HL-60/S4 treated with retinoic acid at 250 ng/mL for 4 days and 3 days (cell line): ENCODE results near the gene PPP4R1.

Experiments
- in situ Hi-C: fragments of 300-500 bp; cut with MboI; formaldehyde crosslinking; loops from 2 replicates; pipeline ENCODE4 v1.7.0; 2022; ENCODE audit warnings: low sequenced_read_pairs

The PPP4R1 gene

GRCh38 chr18:9597609-9598008, 16.8 kb downstream of the PPP4R1 start:
- in situ Hi-C loops: no loop called here

GRCh38 chr18:9596843-9597526, 17.4 kb downstream of the PPP4R1 start:
- in situ Hi-C loops: no loop called here

GRCh38 chr18:9596226-9596625, 18.1 kb downstream of the PPP4R1 start:
- in situ Hi-C loops: no loop called here

DNA sequence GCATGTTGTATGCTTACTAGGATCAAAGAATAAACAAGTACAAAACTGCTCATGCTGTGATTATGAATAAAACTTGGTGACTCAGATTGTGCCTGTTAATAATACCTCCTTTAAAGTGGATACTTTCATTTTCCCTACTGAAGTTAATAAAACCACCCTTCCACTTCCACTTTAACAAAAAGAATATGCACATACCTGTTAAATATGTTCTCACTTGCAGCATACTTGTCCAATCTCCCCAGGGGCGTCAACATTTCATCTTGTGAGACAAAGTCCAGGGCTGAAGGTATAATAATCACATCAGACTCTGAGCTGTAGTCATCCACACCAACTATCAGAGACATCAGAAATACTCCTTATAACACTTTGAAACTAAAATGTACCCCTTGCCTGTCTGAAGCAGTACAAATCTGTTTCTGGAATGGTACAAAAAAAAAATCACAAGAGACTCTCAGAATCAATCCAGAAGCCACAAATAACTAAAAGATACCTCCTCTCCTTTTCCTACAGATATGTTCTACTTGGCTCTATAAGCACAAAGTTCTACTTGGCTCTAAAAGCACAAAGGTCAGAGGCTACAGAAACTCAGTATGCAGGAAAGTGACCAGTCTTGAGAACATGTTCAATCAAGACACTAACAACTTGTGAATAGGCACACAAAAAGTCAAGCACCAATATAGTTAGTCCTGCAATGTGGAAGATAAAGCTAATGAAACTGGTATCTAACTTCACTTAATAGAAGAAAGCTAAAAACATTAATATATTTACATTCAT, 19.3 kb downstream of the PPP4R1 start:
- in situ Hi-C loops: no loop called here

GRCh38 chr18:9587924-9588323, 26.4 kb downstream of the PPP4R1 start:
- in situ Hi-C loops: no loop called here

DNA sequence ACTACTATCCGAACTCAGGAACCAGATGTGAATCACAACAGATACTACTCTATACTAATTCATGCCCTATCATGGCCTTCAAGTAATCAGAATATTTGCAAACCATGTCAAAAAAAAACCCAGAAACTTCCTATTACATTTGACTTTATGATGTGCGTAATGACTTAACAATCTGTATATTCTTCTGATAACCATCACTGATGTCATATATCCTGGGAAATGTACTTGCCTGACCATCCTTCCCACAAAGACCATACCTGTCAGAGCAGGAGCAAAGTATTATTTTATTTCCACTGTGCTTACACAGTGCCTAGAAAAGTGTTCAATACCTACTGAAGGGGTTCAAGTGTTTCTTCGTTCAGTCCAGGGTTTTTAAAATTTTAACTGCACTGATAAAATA, 27.5 kb downstream of the PPP4R1 start:
- in situ Hi-C loops: no loop called here

- in situ Hi-C loops: no loop called here
Observed at GRCh38 chr18:9581667-9582066, 32.7 kb downstream of the PPP4R1 start.

GRCh38 chr18:9578306-9578705, 36.1 kb downstream of the PPP4R1 start:
- in situ Hi-C loops: no loop called here

GRCh38 chr18:9577361-9577760, 37.0 kb downstream of the PPP4R1 start:
- in situ Hi-C loops: no loop called here

GRCh38 chr18:9575558-9575957, 38.8 kb downstream of the PPP4R1 start:
- in situ Hi-C loops: no loop called here

DNA sequence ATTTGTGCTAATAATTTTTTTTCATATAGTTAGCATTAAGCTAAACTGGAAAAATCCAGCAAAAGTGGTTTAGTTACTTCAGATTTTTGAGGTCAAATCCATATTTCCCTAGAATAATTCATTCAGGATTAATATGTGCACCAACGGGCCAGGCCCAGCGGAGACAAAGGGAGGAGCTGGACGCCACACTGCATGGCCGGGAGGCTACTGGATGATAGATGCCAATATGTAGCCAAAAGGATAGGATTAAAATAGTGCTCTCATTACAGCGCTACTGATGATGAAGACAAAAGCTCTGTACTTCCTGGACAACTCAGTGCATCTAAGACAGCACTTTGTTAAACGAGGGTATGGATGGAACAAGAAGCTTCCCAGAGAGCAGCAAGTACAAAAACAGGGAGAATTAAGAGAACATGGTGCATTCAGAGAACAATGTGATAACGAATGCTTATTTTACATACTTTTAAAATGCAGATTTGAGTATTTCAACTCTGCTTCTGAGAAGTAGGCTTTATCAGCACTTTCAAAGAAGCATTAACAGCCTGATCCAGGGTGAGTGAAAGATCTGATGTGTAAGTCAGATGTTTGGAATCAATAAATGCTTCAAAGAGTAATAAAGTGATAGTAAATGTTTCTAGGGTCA, 39.8 kb downstream of the PPP4R1 start:
- in situ Hi-C loops: loop anchor here (25.0 kb wide), 1 partner anchor 938 kb away; no protein-coding TSS in a partner anchor

- in situ Hi-C loops: loop anchor here (25.0 kb wide), 1 partner anchor 941 kb away; no protein-coding TSS in a partner anchor
Observed at GRCh38 chr18:9571546-9571945, 42.8 kb downstream of the PPP4R1 start.

DNA sequence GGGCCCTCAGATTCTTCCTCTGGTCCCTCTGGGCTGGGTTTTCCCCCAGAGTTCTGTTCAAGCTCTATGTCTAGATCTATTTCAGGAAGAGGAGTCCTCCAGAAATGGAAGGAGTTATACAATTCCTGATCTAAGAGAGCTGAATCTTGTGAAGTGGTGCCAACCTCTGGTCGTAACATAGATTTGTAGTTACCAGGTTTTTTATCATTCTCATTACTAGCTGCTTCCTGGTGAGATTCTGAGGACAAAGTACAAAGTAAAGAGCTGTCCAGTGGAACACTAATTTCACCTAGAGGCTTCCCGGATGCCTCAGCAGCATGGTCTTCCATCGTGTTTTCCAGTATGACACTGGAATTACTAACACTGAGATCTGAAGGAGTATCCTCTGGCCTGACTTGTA, 44.1 kb downstream of the PPP4R1 start:
- in situ Hi-C loops: loop anchor here (25.0 kb wide), 1 partner anchor 942 kb away; no protein-coding TSS in a partner anchor

DNA sequence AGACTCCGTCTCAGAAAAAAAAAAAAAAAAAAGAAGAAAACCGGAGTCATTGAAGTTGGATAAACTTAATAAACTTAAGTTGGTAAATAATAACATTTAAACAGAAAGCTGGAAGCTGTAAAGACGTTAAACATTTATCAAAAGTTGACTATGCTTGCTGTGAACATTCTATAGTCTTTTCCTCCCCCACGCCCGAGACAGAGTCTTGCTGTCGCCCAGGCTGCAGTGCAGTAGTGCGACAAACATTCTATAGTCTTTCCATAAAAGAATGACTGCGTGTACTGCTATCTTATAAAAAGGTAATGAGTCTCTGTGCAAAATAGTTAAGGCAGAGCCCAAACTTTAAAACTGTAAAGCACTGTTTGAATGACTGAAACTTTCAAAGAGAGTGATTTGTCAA, 45.2 kb downstream of the PPP4R1 start:
- in situ Hi-C loops: loop anchor here (25.0 kb wide), 1 partner anchor 943 kb away; no protein-coding TSS in a partner anchor

DNA sequence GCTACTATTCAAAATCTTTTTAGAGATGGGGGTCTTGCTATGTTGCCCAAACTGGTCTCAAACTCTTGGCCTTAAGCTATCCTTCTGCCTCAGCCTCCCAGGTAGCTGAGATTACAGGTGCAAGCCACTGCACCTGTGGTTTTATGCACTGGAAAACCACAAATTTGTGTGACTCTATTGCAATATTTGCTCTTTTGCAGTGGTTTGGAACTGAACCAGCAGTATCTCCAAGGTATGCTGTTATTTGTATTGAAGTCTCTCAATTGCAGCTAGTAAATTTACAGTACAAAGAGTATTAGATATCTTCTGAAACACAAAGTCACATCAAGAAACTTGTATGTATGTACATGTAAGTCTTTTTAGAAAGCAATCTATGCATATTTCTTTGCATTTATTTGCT, 46.2 kb downstream of the PPP4R1 start:
- in situ Hi-C loops: loop anchor here (25.0 kb wide), 1 partner anchor 944 kb away; no protein-coding TSS in a partner anchor

- in situ Hi-C loops: loop anchor here (25.0 kb wide), 1 partner anchor 947 kb away; no protein-coding TSS in a partner anchor
Observed at GRCh38 chr18:9565407-9565806, 49.0 kb downstream of the PPP4R1 start.

- in situ Hi-C loops: loop anchor here (25.0 kb wide), 1 partner anchor 949 kb away; no protein-coding TSS in a partner anchor
Observed at GRCh38 chr18:9563331-9563730, 51.0 kb downstream of the PPP4R1 start.

GRCh38 chr18:9562584-9562983, 51.8 kb downstream of the PPP4R1 start:
- in situ Hi-C loops: loop anchor here (25.0 kb wide), 1 partner anchor 950 kb away; no protein-coding TSS in a partner anchor

GRCh38 chr18:9561759-9562158, 52.6 kb downstream of the PPP4R1 start:
- in situ Hi-C loops: loop anchor here (25.0 kb wide), 1 partner anchor 951 kb away; no protein-coding TSS in a partner anchor

GRCh38 chr18:9559253-9559652, 55.1 kb downstream of the PPP4R1 start:
- in situ Hi-C loops: loop anchor here (25.0 kb wide), 1 partner anchor 953 kb away; no protein-coding TSS in a partner anchor
